Common myeloid progenitor, CD34-positive (primary cell): ENCODE measurements around the gene DCP1A.

Source experiments
- CTCF ChIA-PET: fragments of 350-600 bp; sonication (Branson Sonifier 250); formaldehyde crosslinking; loops from one replicate; lab custom pipeline; 2021; ENCODE audit warnings: antibody characterized with exemption; lab: Charles Lee
- POLR2A ChIA-PET: fragments of 350-600 bp; sonication (Branson Sonifier 250); formaldehyde crosslinking; loops from one replicate; lab custom pipeline; 2021; ENCODE audit warnings: antibody characterized with exemption; lab: Charles Lee
- DNase-seq, 3 donors: peaks; one replicate each; pipeline versions ENCODE4 v3.0.0 to v3.0.0-alpha.2; 2013
- H3K27ac ChIP-seq, 2 experiments: 1 replicate in 1 of 2; 2 replicates in 1 of 2; pipeline ENCODE4 v1.7.0; 2013; ENCODE audit warnings: inconsistent platforms in 2 of 2, low read length in 2 of 2, mild to moderate bottlenecking in 2 of 2, low read depth in 1 of 2, moderate library complexity in 1 of 2; ENCODE audit not compliant: severe bottlenecking in 2 of 2, insufficient read depth in 1 of 2, poor library complexity in 1 of 2
- H3K27me3 ChIP-seq, 5 experiments: replicated peaks in 2 of 5; 1 replicate in 3 of 5; 2 replicates in 2 of 5; pipeline versions ENCODE4 v1.6.1 to v1.7.0; 2013; ENCODE audit warnings: low read length in 4 of 5, mild to moderate bottlenecking in 2 of 5, moderate library complexity in 2 of 5, inconsistent platforms in 1 of 5; ENCODE audit not compliant: insufficient read depth in 5 of 5, control insufficient read depth in 4 of 5
- H3K36me3 ChIP-seq, 4 experiments: 1 replicate in 2 of 4; 2 replicates in 2 of 4; pipeline versions ENCODE4 v1.6.1 to v1.7.0; 2013; ENCODE audit warnings: low read length in 3 of 4, control low read depth in 1 of 4, mild to moderate bottlenecking in 1 of 4; ENCODE audit not compliant: control insufficient read depth in 4 of 4, insufficient read depth in 4 of 4
- H3K4me1 ChIP-seq, 4 experiments: 1 replicate in 3 of 4; 2 replicates in 1 of 4; pipeline versions ENCODE4 v1.6.1 to v1.7.1; 2013; ENCODE audit warnings: low read length in 3 of 4, mild to moderate bottlenecking in 3 of 4, control low read depth in 1 of 4, inconsistent platforms in 1 of 4, moderate library complexity in 1 of 4; ENCODE audit not compliant: control insufficient read depth in 4 of 4, insufficient read depth in 4 of 4; ENCODE audit errors: control extremely low read depth in 1 of 4
- H3K4me3 ChIP-seq, 7 experiments: 1 replicate in 4 of 7; 2 replicates in 3 of 7; pipeline versions ENCODE4 v1.5.1 to v1.7.0; 2013; ENCODE audit warnings: mild to moderate bottlenecking in 7 of 7, low read length in 6 of 7, moderate library complexity in 6 of 7, inconsistent platforms in 2 of 7, low read depth in 2 of 7, control low read depth in 1 of 7; ENCODE audit not compliant: insufficient read depth in 4 of 7, control insufficient read depth in 1 of 7; ENCODE audit errors: extremely low read depth in 1 of 7
- H3K9me3 ChIP-seq, 5 experiments: 1 replicate in 4 of 5; 2 replicates in 1 of 5; pipeline versions ENCODE4 v1.6.1 to v1.7.1; 2013; ENCODE audit warnings: low read length in 4 of 5, mild to moderate bottlenecking in 2 of 5, inconsistent platforms in 1 of 5, low read depth in 1 of 5, moderate library complexity in 1 of 5; ENCODE audit not compliant: control insufficient read depth in 4 of 5, insufficient read depth in 2 of 5; ENCODE audit errors: control extremely low read depth in 1 of 5
- WGBS: methylation state at CpG from one replicate; pipeline ENCODE4 v1.1.5; 2013; ENCODE audit not compliant: insufficient coverage; 5-methylcytosine and 5-hydroxymethylcytosine counted together

DCP1A gene

GRCh38 chr3:53243785-53244184 is 103.6 kb downstream of the DCP1A start:
- CTCF ChIA-PET, result interaction anchor here (0.9 to 2.2 kb wide), 5 partner anchors 11 to 49 kb away, joined by 3 to 10 read pairs (median 5); partner anchors contain the start of gene TKT
- 100% methylated on average over 7 of the region's 8 CpGs for WGBS
- no peak overlapping the region for H3K27ac ChIP-seq
- POLR2A ChIA-PET, result no interaction called here
- no peaks in the 10 kb centered on the region for H3K27me3 ChIP-seq
- H3K4me1 ChIP-seq, result peaks cover 6 to 46% (median 14%) of the 10 kb centered on the region in 4 experiments
- peaks cover 0 to 2% (median 0%) of the 10 kb centered on the region in 5 experiments for H3K9me3 ChIP-seq
- H3K4me3 ChIP-seq, result no peak overlapping the region
- H3K36me3 ChIP-seq, result peaks cover 7 to 74% (median 42%) of the 10 kb centered on the region in 4 experiments
- DNase-seq, result no peak

- CTCF ChIA-PET, result interaction anchor here (1.3 to 2.2 kb wide), 3 partner anchors 12 to 31 kb away, joined by 3 to 10 read pairs (median 5); partner anchors contain the start of gene TKT
- Histone ChIP-seq H3K4me1 (peaks cover 3 to 40% (median 8%) of the 10 kb centered on the region in 4 experiments), H3K36me3 (peaks cover 10 to 79% (median 48%) of the 10 kb centered on the region in 4 experiments), H3K27me3 (no peaks in the 10 kb centered on the region), H3K27ac (peak overlapping the region in 1 of 2 experiments; percentile 61), H3K9me3 (peaks cover 0 to 2% (median 0%) of the 10 kb centered on the region in 5 experiments), H3K4me3 (no peak overlapping the region)
- 91% methylated on average over 13 of the region's 14 CpGs for WGBS
- DNase-seq, result no peak
- POLR2A ChIA-PET, result no interaction called here
Observed at GRCh38 chr3:53243165-53243564, 104.2 kb downstream of the DCP1A start.

- Histone ChIP-seq H3K27ac (peak overlapping the region in 1 of 2 experiments; percentile 61), H3K4me1 (peaks cover 0 to 35% (median 5%) of the 10 kb centered on the region in 4 experiments), H3K9me3 (peaks cover 0 to 2% (median 0%) of the 10 kb centered on the region in 5 experiments), H3K4me3 (no peak overlapping the region), H3K27me3 (no peaks in the 10 kb centered on the region), H3K36me3 (peaks cover 13 to 78% (median 52%) of the 10 kb centered on the region in 4 experiments)
- CTCF ChIA-PET, result interaction anchor here (0.6 to 2.2 kb wide), 3 partner anchors 12 to 24 kb away, joined by 3 to 10 read pairs (median 3); partner anchors contain the start of gene TKT
- DNase-seq, result no peak
- POLR2A ChIA-PET, result no interaction called here
- 95% methylated on average over 3 of the region's 4 CpGs for WGBS
Observed at GRCh38 chr3:53242642-53243041, 104.7 kb downstream of the DCP1A start.

- ChIA-PET POLR2A (no interaction called here), CTCF (interaction anchor here (0.6 to 1.2 kb wide), 2 partner anchors 17 to 24 kb away, joined by 3 read pairs; no protein-coding TSS in a partner anchor)
- Histone ChIP-seq H3K27ac (peak overlapping the region in 1 of 2 experiments; percentile 61), H3K4me1 (peaks cover 0 to 35% (median 5%) of the 10 kb centered on the region in 4 experiments), H3K9me3 (peaks cover 0 to 2% (median 0%) of the 10 kb centered on the region in 5 experiments), H3K4me3 (no peak overlapping the region), H3K36me3 (peaks cover 13 to 77% (median 52%) of the 10 kb centered on the region in 4 experiments), H3K27me3 (no peaks in the 10 kb centered on the region)
- 92% methylated on average over 7 of the region's 7 CpGs for WGBS
- no peak for DNase-seq
Observed at GRCh38 chr3:53242155-53242554, 105.2 kb downstream of the DCP1A start.

DNA sequence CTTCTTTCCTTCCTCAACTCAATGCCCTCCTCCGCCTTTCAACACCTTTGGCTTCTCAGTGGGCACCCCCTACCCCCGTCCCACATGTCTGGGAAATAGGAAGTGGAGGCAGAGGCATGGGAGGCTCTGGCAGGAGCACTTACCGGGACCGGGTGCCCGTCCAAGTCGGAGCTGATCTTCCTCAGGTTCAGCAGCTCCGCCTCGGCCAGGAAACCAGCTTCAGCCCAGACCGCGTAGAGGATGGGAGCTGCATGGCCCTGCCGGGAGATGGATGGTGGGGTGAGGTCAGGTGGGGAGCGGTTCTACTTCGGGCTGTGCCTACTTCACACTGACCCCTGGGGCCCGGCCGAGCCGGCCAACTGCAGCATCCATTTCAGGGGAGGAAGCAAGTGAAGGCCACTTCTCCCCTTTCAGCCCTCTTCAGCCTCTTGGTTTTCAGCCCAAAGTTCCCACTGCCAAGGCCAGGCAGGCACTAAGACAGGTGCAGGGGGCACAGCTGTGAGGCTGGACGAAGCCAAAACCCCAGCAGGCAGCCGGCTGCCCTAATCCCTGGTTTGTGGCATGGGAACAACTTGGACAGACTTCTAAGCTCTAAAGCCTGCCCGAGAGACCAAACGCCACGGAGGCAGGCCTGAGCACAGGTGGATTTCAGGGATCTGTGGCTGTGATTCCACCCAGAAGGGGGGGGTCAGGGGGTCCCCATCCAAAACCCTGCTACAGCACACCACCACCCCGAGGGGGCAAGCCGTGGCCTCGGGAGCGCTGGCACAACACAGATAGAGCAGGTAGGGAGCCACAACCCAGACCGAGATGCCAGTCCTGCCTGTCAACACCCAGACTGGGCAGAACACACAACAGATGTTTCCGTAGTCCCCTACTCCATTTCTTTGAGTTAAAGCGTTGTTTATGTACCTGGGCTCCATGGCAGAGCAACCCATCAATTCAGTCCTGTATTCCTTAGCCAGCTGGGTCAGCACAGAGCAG is 106.1 kb downstream of the DCP1A start:
- ChIA-PET POLR2A (no interaction called here), CTCF (interaction anchor here (0.6 to 1.2 kb wide), 4 partner anchors 8 to 35 kb away, joined by 3 read pairs; no protein-coding TSS in a partner anchor)
- H3K4me1 ChIP-seq, result peaks cover 0 to 43% (median 10%) of the 10 kb centered on the region in 4 experiments
- H3K4me3 ChIP-seq, result no peak overlapping the region
- no peak for DNase-seq
- H3K36me3 ChIP-seq, result peaks cover 16 to 82% (median 54%) of the 10 kb centered on the region in 4 experiments
- 93% methylated on average over 19 of the region's 28 CpGs for WGBS
- H3K27me3 ChIP-seq, result no peaks in the 10 kb centered on the region
- peaks cover 0 to 2% (median 0%) of the 10 kb centered on the region in 5 experiments for H3K9me3 ChIP-seq
- peak overlapping the region in 1 of 2 experiments; percentile 9 for H3K27ac ChIP-seq

DNA sequence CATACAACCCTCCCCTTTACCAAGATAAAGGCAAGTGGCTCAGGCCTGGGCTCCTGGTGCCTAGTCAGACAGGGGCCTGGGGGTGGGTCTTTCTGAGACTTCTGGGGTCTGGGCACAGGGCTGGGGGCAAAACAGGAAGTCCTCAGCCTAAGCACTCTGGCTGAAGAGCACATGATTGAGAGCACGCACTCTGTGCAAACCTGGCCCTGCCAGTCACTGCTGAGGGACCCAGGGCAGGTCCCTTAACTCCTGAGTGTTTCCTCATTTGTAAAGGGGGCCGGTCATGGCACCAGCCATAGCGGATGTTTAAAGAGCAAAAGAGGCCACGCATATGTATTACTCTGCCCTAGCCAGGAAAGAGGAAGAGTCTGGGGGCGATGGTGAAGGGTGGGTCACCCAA is 107.5 kb downstream of the DCP1A start:
- no peak for DNase-seq
- POLR2A ChIA-PET, result no interaction called here
- no peaks in the 10 kb centered on the region for H3K9me3 ChIP-seq
- peaks cover 18 to 91% (median 57%) of the 10 kb centered on the region in 4 experiments for H3K36me3 ChIP-seq
- peaks cover 0 to 52% (median 17%) of the 10 kb centered on the region in 4 experiments for H3K4me1 ChIP-seq
- H3K4me3 ChIP-seq, result no peak overlapping the region
- WGBS, result 90% methylated on average over 3 of the region's 5 CpGs
- no peaks in the 10 kb centered on the region for H3K27me3 ChIP-seq
- H3K27ac ChIP-seq, result peak overlapping the region in 1 of 2 experiments; percentile 47
- CTCF ChIA-PET, result no interaction called here
